Caki2 (cell line): ENCODE measurements around the gene URGCP. TPM values are rescaled to one million over a fixed set of nuclear protein-coding genes. Genes with fewer than 3 reads are reported as not detected.
A peak's percentile ranks its signal among the peaks of the same experiment; 100 is the strongest.

Source experiments
- DNase-seq: peaks from one replicate; pipeline ENCODE4 v3.0.0-alpha.2; 2015; ENCODE audit warnings: low read depth
- in situ Hi-C: cut with HindIII; loops from 2 replicates; pipeline ENCODE4 v1.10.0; 2016; ENCODE audit warnings: low sequenced_read_pairs, low pct_unique_long_range_greater_than_20kb, mixed read lengths
- total RNA-seq: library from RNA; depleted of rRNA; stranded (reverse); fragments of >200 nt; shearing (Covaris generic); gene quantifications from 2 replicates; pipeline ENCODE4 v1.2.3, GENCODE V29; 2014; ENCODE audit warnings: low replicate concordance; rRNA removed

URGCP gene
- total RNA-seq, result 22.0 and 30.4 TPM in 2 replicates

DNA sequence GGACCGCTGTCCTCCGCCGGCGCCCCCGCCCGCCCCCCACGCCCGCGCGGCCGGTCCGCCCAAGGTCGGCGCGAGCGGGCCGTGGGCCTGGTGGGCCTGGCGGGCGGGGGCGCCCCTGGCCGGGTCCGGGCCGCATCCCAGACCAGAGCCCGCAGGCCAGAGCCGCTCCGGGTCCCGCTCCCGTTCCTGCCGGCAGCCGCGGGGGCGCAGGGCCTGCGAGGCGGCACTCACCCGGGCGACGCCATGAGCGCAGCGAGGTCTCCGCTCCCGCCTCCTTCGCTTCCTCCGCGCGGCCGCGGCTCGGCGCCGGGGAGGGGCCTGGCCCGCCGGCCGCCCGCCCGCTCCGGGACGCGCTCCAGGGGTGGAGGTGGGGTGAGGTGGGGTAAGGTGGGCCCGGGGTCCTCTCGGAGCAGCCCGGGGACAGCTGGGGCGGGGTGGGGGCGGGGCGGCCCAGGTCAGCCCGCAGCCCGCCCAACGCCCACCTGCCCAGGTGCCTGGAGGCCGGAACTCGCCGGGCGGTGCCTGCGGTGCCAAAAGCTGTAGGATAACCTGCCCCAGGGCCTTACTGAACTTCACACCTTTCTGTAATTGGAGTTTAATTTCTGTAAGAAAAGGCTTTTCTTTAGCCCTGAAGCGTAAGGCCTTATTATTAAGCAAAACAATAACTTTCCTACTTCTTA, at the start of gene URGCP:
Gene URGCP (minus strand): TSS at position 266 of the 680 bp plus-strand sequence. CDS start 21 bp downstream, at position 245.
- in situ Hi-C loops, result no loop called here
- DNase-seq, result peak; percentile 34

DNA sequence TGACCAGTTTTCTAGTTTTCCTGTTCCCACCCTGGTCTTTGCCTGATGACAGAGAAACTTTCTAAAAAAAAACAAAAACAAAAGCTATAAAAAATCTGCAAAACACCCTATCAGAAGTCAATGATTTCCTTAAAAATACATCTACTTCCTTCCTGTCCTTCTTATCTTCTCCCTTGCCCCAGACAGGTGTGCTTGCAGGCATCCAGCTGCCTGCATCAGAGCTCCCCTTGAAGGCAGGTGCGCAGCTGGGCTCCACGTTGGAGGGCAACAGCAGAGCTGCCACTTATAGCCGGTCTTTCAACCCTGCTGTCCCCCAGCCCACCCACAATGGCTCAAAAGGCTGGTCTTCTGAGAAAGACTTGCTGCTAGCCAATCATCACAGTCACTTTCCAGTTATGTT, 49.6 kb upstream of the URGCP start:
- DNase-seq, result no peak
- in situ Hi-C loops, result no loop called here

- DNase-seq, result peak; percentile 50
- in situ Hi-C loops, result no loop called here
These were observed 48.3 kb upstream of the URGCP start for GRCh38 chr7:43954524-43955228.

DNA sequence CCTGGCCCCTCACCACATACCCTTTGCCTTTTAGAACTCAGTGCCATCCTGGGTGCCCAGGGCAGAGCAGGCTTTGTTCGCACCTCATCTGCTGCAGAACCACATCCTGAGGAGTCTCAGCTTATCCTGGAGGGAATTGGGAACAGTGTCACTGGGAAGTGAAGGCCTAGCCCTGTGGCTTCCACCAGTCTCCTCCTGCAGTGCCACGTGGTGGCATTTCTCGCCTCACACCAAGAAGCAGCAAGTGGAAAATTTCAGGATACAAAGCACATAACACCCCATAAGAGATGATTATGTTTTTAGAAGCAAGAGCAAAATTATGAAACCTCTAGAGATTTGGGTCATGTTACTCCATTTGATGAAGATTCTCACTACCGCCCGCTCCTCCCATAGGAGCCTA, 46.7 kb upstream of the URGCP start:
- no peak for DNase-seq
- in situ Hi-C loops, result no loop called here

- in situ Hi-C loops, result no loop called here
These were observed 45.6 kb upstream of the URGCP start for GRCh38 chr7:43952028-43952427.

GRCh38 chr7:43944286-43944685, 37.9 kb upstream of the URGCP start:
- in situ Hi-C loops, result no loop called here
- DNase-seq, result no peak

More at GRCh38 chr7:43952028-43952427, 45.6 kb upstream of the URGCP start:
- no peak for DNase-seq

- DNase-seq, result no peak
- in situ Hi-C loops, result no loop called here
These were observed 37.2 kb upstream of the URGCP start for GRCh38 chr7:43943417-43944187.

DNA sequence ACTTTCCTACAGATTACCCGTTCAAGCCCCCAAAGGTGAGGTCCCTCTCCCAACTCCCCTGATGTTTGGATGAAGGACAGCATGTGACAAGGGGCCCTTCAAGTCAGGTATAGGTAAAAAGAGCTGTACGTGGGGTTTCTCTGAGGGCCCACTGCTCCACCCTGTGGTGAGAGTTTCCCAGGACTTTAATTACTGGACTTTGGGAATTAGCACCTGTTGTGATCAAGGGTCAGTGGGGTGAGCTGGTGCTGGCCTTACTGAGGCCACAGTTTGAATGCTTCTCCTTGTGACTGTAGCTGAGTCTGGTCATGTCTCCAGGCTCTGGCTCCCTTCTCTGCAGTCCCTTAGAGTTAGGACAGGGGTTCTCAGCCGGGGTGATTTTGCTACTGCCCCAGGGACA, 36.6 kb upstream of the URGCP start:
- in situ Hi-C loops, result no loop called here
- no peak for DNase-seq

GRCh38 chr7:43942250-43942649, 35.9 kb upstream of the URGCP start:
- DNase-seq, result no peak
- in situ Hi-C loops, result no loop called here

DNA sequence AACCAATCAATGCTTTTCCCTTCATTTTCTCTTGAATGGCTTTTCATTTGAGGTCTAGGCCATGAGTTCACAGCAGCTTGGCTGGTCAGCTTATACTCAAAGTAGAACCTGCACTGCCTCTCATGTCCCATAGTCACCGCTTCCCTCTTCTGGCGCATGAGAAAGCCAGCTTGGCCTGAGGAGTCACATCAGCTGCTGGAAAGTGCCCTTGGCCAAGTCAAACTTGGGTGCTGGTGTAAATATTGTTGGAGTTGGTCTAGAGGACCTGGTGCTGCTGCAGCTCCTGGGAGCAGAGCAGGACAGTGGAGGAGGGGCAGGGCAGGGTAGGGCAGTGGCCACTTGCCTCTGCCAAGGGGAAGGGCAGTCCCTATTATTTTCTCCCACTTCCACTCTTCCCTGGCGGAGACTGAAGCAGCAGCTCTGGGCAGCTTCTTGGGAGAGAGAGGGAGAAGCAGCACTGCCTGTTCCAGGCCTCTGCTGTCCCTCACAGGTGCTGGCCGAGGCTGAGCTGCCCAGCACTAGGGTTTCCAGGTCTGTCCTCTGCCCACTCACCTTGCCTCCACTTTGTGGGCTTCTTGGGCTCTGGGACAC, 32.6 kb upstream of the URGCP start:
- in situ Hi-C loops, result no loop called here
- no peak for DNase-seq

DNA sequence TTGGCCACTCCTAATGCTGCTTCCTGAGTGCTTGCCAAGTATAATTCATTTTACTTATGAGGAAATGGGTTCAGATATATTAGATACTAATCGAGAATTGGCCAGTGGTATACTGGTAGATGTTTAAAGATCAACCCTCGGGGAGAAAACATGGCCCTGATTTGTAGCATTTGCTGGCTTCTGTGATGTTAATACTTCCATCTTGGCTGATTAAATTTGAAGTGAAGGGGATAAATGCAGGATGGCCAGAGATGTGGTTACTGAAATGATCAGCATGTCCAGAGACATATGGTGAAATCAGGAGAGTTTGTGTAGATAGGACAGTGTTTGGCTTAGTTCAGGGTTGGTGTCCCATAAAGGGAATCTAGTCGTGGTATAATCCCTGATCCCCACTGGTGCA, 31.0 kb upstream of the URGCP start:
- in situ Hi-C loops, result no loop called here
- DNase-seq, result no peak

- DNase-seq, result no peak
- in situ Hi-C loops, result no loop called here
These were observed 27.6 kb upstream of the URGCP start for GRCh38 chr7:43933902-43934560.

DNA sequence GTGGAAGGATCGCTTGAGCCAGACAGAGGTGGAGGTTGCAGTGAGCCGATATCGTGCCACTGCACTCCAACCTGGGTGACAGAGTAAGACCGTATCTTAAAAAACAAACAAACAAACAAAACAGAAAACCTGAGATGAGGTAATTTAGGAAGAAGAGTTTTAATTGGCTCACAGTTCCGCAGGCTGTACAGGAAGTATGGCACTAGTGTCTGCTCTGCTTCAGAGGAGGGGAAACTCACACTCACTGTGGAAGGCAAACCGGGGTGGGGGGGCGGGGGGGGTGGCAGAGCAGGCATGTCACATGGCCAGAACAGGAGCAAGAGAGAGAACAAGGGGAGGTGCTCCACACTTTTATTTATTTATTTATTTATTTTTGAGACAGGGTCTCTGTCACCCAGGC, 24.9 kb upstream of the URGCP start:
- in situ Hi-C loops, result no loop called here
- no peak for DNase-seq

GRCh38 chr7:43929529-43930457, 23.4 kb upstream of the URGCP start:
- in situ Hi-C loops, result no loop called here
- DNase-seq, result no peak

GRCh38 chr7:43927810-43928209, 21.4 kb upstream of the URGCP start:
- in situ Hi-C loops, result no loop called here
- no peak for DNase-seq

DNA sequence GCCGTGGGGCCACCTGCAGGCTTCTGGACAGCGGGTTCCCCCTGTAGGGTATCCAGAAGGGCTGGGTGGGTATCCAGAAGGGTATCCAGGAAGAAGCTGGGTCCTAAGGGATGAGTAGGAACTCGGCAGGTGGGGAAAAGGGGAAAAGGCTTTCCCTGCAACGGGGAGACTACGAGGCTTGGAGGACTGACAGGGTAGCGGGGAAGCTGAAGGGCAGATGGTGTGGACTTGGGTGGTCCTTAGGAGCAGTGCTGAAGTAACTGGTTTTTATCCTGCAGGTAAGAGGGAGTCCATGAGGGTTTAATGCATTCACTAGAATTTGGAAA, 20.4 kb upstream of the URGCP start:
- DNase-seq, result no peak
- in situ Hi-C loops, result no loop called here

DNA sequence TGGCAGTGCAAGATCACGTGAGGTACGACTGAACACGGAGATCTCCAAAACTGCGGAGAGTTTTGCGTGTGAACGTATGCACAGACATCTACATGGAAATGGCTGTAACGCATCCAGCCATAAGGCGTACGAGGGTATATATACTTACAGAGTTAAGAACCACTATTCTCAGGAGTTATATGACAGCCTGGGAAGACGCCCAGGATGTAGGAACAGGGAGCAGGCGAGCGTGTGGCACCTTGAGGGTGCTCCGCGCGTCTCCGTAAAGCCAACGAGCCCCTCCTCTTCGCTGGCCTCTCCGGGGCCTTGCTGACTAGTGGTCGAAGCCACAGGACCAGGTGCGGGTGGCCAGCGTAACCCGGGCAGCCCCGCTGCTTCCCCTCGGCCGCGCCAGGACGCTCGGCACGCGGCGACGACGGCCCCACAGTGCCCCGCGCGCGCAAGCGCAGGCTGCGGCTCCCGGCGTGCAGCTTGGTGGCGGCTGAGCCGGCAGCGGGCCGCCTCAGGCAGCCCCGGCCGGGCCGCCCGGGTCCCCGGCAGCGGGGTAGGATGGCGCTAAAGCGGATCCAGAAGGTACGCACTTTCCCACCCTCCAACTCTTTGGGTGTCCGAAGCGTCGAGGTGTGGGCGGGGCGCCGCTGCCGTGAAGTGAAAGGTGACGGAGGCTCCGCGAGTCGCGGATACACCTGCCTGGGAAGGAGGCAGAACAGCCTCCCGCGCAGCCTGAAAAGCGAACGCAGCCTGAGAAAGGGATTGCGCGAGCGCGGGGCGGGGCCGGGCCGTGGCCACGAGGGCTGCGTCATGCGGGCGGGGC, 19.8 kb upstream of the URGCP start, which contains the start of gene UBE2D4:
Gene UBE2D4 (plus strand): TSS at position 453 of the 814 bp plus-strand sequence. CDS start 97 bp downstream, at position 550.
- DNase-seq, result peak; percentile 88
- in situ Hi-C loops, result no loop called here
